ENCODE data around the gene WASF1. TPM values are rescaled to one million over a fixed set of nuclear protein-coding genes. Genes with fewer than 3 reads are reported as not detected.

The WASF1 gene
- total and polyA plus RNA-seq, 2 donors from 2014 or later, result 6.5 to 9.7 TPM

DNA sequence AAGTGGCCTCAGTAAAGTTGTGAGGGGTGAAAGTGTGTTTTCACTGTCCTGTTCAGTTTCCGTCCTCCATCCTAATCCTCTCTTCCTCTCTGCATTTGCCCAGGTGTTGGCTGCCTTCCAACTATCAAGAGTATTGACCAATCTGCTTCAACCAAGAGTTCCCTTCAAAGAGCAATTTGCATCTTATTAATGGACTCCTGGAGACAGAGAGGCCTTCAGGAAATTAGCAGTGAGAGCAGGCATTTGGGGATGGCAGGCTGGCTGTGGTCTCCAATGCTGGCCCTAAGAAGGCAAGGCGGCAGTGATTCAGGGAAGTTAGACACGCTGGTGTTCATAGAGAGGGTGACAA lies 124.1 kb downstream of the WASF1 start:
- no peaks in the 10 kb centered on the region for H3K27me3 ChIP-seq (ENCODE audit: control insufficient read depth, insufficient read depth, low read length)
- TF ChIP-seq, protein P1, sequence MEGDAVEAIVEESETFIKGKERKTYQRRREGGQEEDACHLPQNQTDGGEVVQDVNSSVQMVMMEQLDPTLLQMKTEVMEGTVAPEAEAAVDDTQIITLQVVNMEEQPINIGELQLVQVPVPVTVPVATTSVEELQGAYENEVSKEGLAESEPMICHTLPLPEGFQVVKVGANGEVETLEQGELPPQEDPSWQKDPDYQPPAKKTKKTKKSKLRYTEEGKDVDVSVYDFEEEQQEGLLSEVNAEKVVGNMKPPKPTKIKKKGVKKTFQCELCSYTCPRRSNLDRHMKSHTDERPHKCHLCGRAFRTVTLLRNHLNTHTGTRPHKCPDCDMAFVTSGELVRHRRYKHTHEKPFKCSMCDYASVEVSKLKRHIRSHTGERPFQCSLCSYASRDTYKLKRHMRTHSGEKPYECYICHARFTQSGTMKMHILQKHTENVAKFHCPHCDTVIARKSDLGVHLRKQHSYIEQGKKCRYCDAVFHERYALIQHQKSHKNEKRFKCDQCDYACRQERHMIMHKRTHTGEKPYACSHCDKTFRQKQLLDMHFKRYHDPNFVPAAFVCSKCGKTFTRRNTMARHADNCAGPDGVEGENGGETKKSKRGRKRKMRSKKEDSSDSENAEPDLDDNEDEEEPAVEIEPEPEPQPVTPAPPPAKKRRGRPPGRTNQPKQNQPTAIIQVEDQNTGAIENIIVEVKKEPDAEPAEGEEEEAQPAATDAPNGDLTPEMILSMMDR (IDR thresholded peaks at IDR 0.05; ENCODE audit: borderline replicate concordance, extremely low read depth, insufficient read depth), result no peak
- DNase-seq (peak in 1 of 5 donors; percentile 31), FAIRE-seq (no peak)
- H3K4me1 ChIP-seq (ENCODE audit: control insufficient read depth in 2 of 3, insufficient read depth in 2 of 3, low read depth in 1 of 3, low read length in 3 of 3), result no peaks in the 10 kb centered on the region
- intact Hi-C loops (cut with DNase I), result no loop called here
- no peak overlapping the region for H3K27ac ChIP-seq (ENCODE audit: low read depth in 2 of 2, low read length in 2 of 2)
- no peak overlapping the region for H3K4me3 ChIP-seq (ENCODE audit: low read length in 3 of 3)
- no peak overlapping the region for H3K9ac ChIP-seq (ENCODE audit: low read length in 3 of 3)
- no peaks in the 10 kb centered on the region for H3K36me3 ChIP-seq (ENCODE audit: control insufficient read depth in 2 of 3, insufficient read depth in 3 of 3, low read length in 3 of 3)
- H3K9me3 ChIP-seq (ENCODE audit: control insufficient read depth in 2 of 3, insufficient read depth in 1 of 3, low read length in 3 of 3), result no peaks in the 10 kb centered on the region

DNA sequence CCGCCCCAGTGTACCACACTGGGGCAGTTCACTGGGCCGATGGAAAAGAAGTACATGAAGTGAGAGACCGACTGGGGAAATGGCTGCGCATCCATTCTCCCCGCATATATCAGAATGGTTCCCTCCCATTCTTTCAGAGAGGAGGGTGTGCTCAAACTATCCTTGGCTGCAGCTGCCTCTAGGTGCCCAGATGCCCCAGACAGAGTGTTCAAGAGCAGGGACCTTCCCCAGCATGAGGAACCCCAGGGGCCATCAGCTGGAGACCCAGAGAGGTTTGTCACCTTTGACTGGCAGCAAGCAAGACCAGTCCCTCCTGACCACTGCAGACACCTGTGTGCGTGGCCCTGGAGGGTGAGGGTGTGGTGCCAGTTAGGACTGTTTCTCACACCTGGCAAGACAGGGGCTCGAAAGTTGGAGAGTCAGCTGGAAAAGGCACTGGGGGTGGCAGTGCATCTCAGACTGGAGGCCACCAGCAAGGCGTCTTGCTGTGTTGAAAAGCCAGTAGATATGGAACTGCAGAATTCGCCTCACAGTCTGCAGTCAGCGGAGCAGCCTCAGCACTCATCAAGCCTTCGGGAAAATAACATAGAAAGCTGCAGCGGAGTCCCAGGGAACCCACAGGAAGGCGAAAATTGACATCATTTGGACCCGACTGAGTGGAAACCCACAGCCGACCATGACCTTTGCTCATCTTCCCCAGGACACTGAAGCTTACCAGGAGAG lies 124.6 kb downstream of the WASF1 start:
- TF ChIP-seq, protein P1 (IDR thresholded peaks at IDR 0.05; ENCODE audit: borderline replicate concordance, extremely low read depth, insufficient read depth), result no peak
- Histone ChIP-seq H3K36me3 (ENCODE audit: control insufficient read depth in 2 of 3, insufficient read depth in 3 of 3, low read length in 3 of 3) (no peaks in the 10 kb centered on the region), H3K27ac (ENCODE audit: low read depth in 2 of 2, low read length in 2 of 2) (no peak overlapping the region), H3K27me3 (ENCODE audit: control insufficient read depth, insufficient read depth, low read length) (no peaks in the 10 kb centered on the region), H3K4me1 (ENCODE audit: control insufficient read depth in 2 of 3, insufficient read depth in 2 of 3, low read depth in 1 of 3, low read length in 3 of 3) (no peaks in the 10 kb centered on the region), H3K9ac (ENCODE audit: low read length in 3 of 3) (no peak overlapping the region), H3K4me3 (ENCODE audit: low read length in 3 of 3) (no peak overlapping the region), H3K9me3 (ENCODE audit: control insufficient read depth in 2 of 3, insufficient read depth in 1 of 3, low read length in 3 of 3) (no peaks in the 10 kb centered on the region)
- intact Hi-C loops (cut with DNase I), result no loop called here
- DNase-seq (no peak), FAIRE-seq (no peak)

- peak in 3 of 5 donors; percentile 28 to 89 (median 76) for DNase-seq
- intact Hi-C loops (cut with DNase I), result no loop called here
These were observed 125.9 kb downstream of the WASF1 start for GRCh38 chr6:110053395-110054240.

More at GRCh38 chr6:110053395-110054240, 125.9 kb downstream of the WASF1 start:
- Histone ChIP-seq H3K4me3 (ENCODE audit: low read length in 3 of 3) (no peak overlapping the region), H3K27ac (ENCODE audit: low read depth in 2 of 2, low read length in 2 of 2) (no peak overlapping the region), H3K9me3 (ENCODE audit: control insufficient read depth in 2 of 3, insufficient read depth in 1 of 3, low read length in 3 of 3) (no peaks in the 10 kb centered on the region), H3K36me3 (ENCODE audit: control insufficient read depth in 2 of 3, insufficient read depth in 3 of 3, low read length in 3 of 3) (no peaks in the 10 kb centered on the region), H3K4me1 (ENCODE audit: control insufficient read depth in 2 of 3, insufficient read depth in 2 of 3, low read depth in 1 of 3, low read length in 3 of 3) (no peaks in the 10 kb centered on the region), H3K9ac (ENCODE audit: low read length in 3 of 3) (no peak overlapping the region), H3K27me3 (ENCODE audit: control insufficient read depth, insufficient read depth, low read length) (no peaks in the 10 kb centered on the region)
- FAIRE-seq, result peak; percentile 89
- TF ChIP-seq, protein P1 (IDR thresholded peaks at IDR 0.05; ENCODE audit: borderline replicate concordance, extremely low read depth, insufficient read depth), result peak; percentile 54
